PC-9 (cell line): Measurements from ENCODE around the gene DSN1. TPM values are rescaled to one million over a fixed set of nuclear protein-coding genes. Genes with fewer than 3 reads are reported as not detected.

Experiments used
- BruUV-seq: library from RNA; stranded (reverse); fragments of 400-500 nt; replicated peaks from 2 replicates; lab custom pipeline; 2021; lab: Mats Ljungman, UMichigan
- CTCF ChIA-PET: fragments of 300-600 bp; sonication (Branson Sonifier 250); formaldehyde crosslinking; loops from one replicate; lab custom pipeline; 2022; ENCODE audit warnings: antibody characterized with exemption; lab: Charles Lee
- POLR2A ChIA-PET: fragments of 300-600 bp; sonication (Branson Sonifier 250); formaldehyde crosslinking; loops from one replicate; lab custom pipeline; 2022; ENCODE audit warnings: antibody characterized with exemption; ENCODE audit not compliant: unreplicated experiment; lab: Charles Lee
- DNase-seq, 2 experiments: peaks; one replicate each; pipeline versions ENCODE4 v3.0.0 to v3.0.0-alpha.2; 2015 to 2022; ENCODE audit warnings: mixed read lengths in 1 of 2
- H2AFZ ChIP-seq: fragments of 200-600 bp; sonication (generic); 2 replicates; pipeline ENCODE4 v1.8.1; 2017; ENCODE audit warnings: antibody characterized with exemption
- H3F3A ChIP-seq: fragments of 200-600 bp; sonication (generic); 2 replicates; pipeline ENCODE4 v1.8.1; 2017; ENCODE audit warnings: antibody characterized with exemption, mild to moderate bottlenecking, low read depth; ENCODE audit not compliant: insufficient read depth
- H3K27ac ChIP-seq: fragments of 200-600 bp; sonication (generic); 2 replicates; pipeline ENCODE4 v1.6.1; 2016; ENCODE audit warnings: mixed run types
- H3K27me3 ChIP-seq: fragments of 200-600 bp; sonication (generic); 2 replicates; pipeline ENCODE4 v1.6.1; 2016; ENCODE audit warnings: low read depth, mixed run types; ENCODE audit not compliant: insufficient read depth
- H3K36me3 ChIP-seq: fragments of 200-600 bp; sonication (generic); 2 replicates; pipeline ENCODE4 v1.6.1; 2016; ENCODE audit warnings: low read depth, mixed run types
- H3K4me1 ChIP-seq: fragments of 200-600 bp; sonication (generic); replicated peaks from 2 replicates; pipeline ENCODE4 v1.6.1; 2016; ENCODE audit warnings: mixed run types; ENCODE audit not compliant: insufficient read depth
- H3K4me2 ChIP-seq: fragments of 200-600 bp; sonication (generic); 2 replicates; pipeline ENCODE4 v1.6.1; 2017; ENCODE audit warnings: mixed run types
- H3K4me3 ChIP-seq: fragments of 200-600 bp; sonication (generic); 2 replicates; pipeline ENCODE4 v1.6.1; 2016; ENCODE audit warnings: mixed run types
- H3K79me2 ChIP-seq: fragments of 200-600 bp; sonication (generic); 2 replicates; pipeline ENCODE4 v1.6.1; 2017; ENCODE audit warnings: low read depth, mixed run types
- H3K9me2 ChIP-seq: fragments of 200-600 bp; sonication (generic); 2 replicates; pipeline ENCODE4 v1.8.1; 2017; ENCODE audit warnings: mild to moderate bottlenecking; ENCODE audit not compliant: insufficient read depth
- H3K9me3 ChIP-seq: fragments of 200-600 bp; sonication (generic); 2 replicates; pipeline ENCODE4 v1.8.1; 2016; ENCODE audit warnings: low read depth; ENCODE audit not compliant: insufficient read depth
- H4K20me1 ChIP-seq: fragments of 200-600 bp; sonication (generic); 2 replicates; pipeline ENCODE4 v1.8.1; 2017; ENCODE audit not compliant: insufficient read depth
- CTCF ChIP-seq: fragments of 200-600 bp; sonication (generic); conservative IDR thresholded peaks from 2 replicates; pipeline ENCODE4 v1.6.1; 2017; ENCODE audit warnings: mixed run types, antibody characterized with exemption, mild to moderate bottlenecking, moderate library complexity
- EZH2 ChIP-seq: fragments of 200-600 bp; sonication (generic); IDR thresholded peaks from 2 replicates; pipeline ENCODE4 v1.8.0; 2017; ENCODE audit warnings: antibody characterized with exemption, low read depth
- intact Hi-C: fragments of 100-400 bp; cut with micrococcal nuclease; formaldehyde crosslinking; loops from one replicate; pipeline ENCODE4 v1.10.0; 2022; ENCODE audit not compliant: unreplicated experiment
- total RNA-seq: library from RNA; stranded (reverse); gene quantifications from 2 replicates; pipeline ENCODE4 v1.2.3, GENCODE V29; 2021

DSN1 gene
- total RNA-seq, 1 experiment from 2014 or later, result 32.4 TPM

- Histone ChIP-seq H3K9me3 (no peaks in the 10 kb centered on the region; the same call in 1 of the 2 replicates), H3K36me3 (no peaks in the 10 kb centered on the region), H3K4me1 (no peaks in the 10 kb centered on the region), H3K27ac (no peak overlapping the region), H3K27me3 (no peaks in the 10 kb centered on the region), H3K4me2 (no peak overlapping the region), H3F3A (no peaks in the 10 kb centered on the region), H2AFZ (no peak overlapping the region), H3K79me2 (no peaks in the 10 kb centered on the region), H3K4me3 (no peak overlapping the region), H4K20me1 (no peaks in the 10 kb centered on the region), H3K9me2 (no peaks in the 10 kb centered on the region)
- CTCF ChIA-PET, result interaction anchor here (0.5 kb wide), 1 partner anchor 559 kb away, joined by 3 read pairs; no protein-coding TSS in a partner anchor
- POLR2A ChIA-PET, result no interaction called here
- no peak for DNase-seq
- no TSS peak for BruUV-seq
- intact Hi-C loops, result no loop called here
- TF ChIP-seq CTCF (peak; percentile 26; the same call in 1 of the 2 replicates), EZH2 (no peak)
Observed at GRCh38 chr20:36717657-36718056, 55.9 kb downstream of the DSN1 start.

- BruUV-seq, result no TSS peak
- Histone ChIP-seq H2AFZ (no peak overlapping the region), H3K4me2 (no peak overlapping the region), H3K27me3 (no peaks in the 10 kb centered on the region), H3K4me3 (no peak overlapping the region), H3F3A (no peaks in the 10 kb centered on the region), H3K27ac (no peak overlapping the region), H3K36me3 (no peaks in the 10 kb centered on the region), H3K4me1 (no peaks in the 10 kb centered on the region), H4K20me1 (no peaks in the 10 kb centered on the region), H3K9me3 (no peaks in the 10 kb centered on the region; the same call in 1 of the 2 replicates), H3K79me2 (no peaks in the 10 kb centered on the region), H3K9me2 (no peaks in the 10 kb centered on the region)
- no peak for DNase-seq
- CTCF ChIA-PET, result no interaction called here
- POLR2A ChIA-PET, result no interaction called here
- intact Hi-C loops, result no loop called here
- no peak for TF ChIP-seq CTCF
- no peak for TF ChIP-seq EZH2
Observed at GRCh38 chr20:36717021-36717420, 56.5 kb downstream of the DSN1 start.

GRCh38 chr20:36712775-36713174, 60.8 kb downstream of the DSN1 start:
- Histone ChIP-seq H3K4me1 (no peaks in the 10 kb centered on the region), H3K9me3 (no peaks in the 10 kb centered on the region; the same call in 1 of the 2 replicates), H2AFZ (no peak overlapping the region), H3K27ac (no peak overlapping the region), H3K36me3 (no peaks in the 10 kb centered on the region), H3K4me2 (no peak overlapping the region), H3K27me3 (no peaks in the 10 kb centered on the region), H4K20me1 (no peaks in the 10 kb centered on the region), H3K4me3 (no peak overlapping the region), H3F3A (no peaks in the 10 kb centered on the region; the same call in 1 of the 2 replicates), H3K9me2 (no peaks in the 10 kb centered on the region), H3K79me2 (no peaks in the 10 kb centered on the region)
- no peak for DNase-seq
- CTCF ChIA-PET, result interaction anchor here (0.6 kb wide), 1 partner anchor 9 kb away, joined by 3 read pairs; no protein-coding TSS in a partner anchor
- BruUV-seq, result no TSS peak
- POLR2A ChIA-PET, result no interaction called here
- intact Hi-C loops, result no loop called here
- TF ChIP-seq CTCF, result no peak
- TF ChIP-seq EZH2, result no peak
